VCaP (cell line): ENCODE measurements around the gene TSHZ1.

ENCODE experiments used
- H3K27ac ChIP-seq: fragments of 450-650 bp; 2 replicates; pipeline ENCODE4 v1.5.1; 2017
- CTCF ChIP-seq: fragments of 450-650 bp; conservative IDR thresholded peaks from 2 replicates; pipeline ENCODE4 v1.5.1; 2017; ENCODE audit warnings: mild to moderate bottlenecking, moderate library complexity

The TSHZ1 gene

GRCh38 chr18:75209951-75210258 lies 692 bp upstream of the TSHZ1 start:
- no peak for TF ChIP-seq CTCF
- peak overlapping the region; percentile 97 for H3K27ac ChIP-seq

GRCh38 chr18:75211002-75211621 lies 515 bp downstream of the TSHZ1 start:
- H3K27ac ChIP-seq = peak overlapping the region; percentile 97

GRCh38 chr18:75211626-75211952 lies 992 bp downstream of the TSHZ1 start:
- no peak for TF ChIP-seq CTCF
- H3K27ac ChIP-seq = peak overlapping the region; percentile 97

More at GRCh38 chr18:75211002-75211621, 515 bp downstream of the TSHZ1 start:
- no peak for TF ChIP-seq CTCF

- peak overlapping the region; percentile 97 for H3K27ac ChIP-seq
- no peak for TF ChIP-seq CTCF
Measured at GRCh38 chr18:75211953-75212750, 1.6 kb downstream of the TSHZ1 start.

- no peak for TF ChIP-seq CTCF
- H3K27ac ChIP-seq = peak overlapping the region; percentile 97
Measured at GRCh38 chr18:75212751-75213090, 2.1 kb downstream of the TSHZ1 start.

- no peak for TF ChIP-seq CTCF
Measured at GRCh38 chr18:75213611-75214331, 3.2 kb downstream of the TSHZ1 start.

GRCh38 chr18:75214332-75214690 lies 3.7 kb downstream of the TSHZ1 start:
- TF ChIP-seq CTCF = no peak
- H3K27ac ChIP-seq = no peak overlapping the region

More at GRCh38 chr18:75213611-75214331, 3.2 kb downstream of the TSHZ1 start:
- no peak overlapping the region for H3K27ac ChIP-seq
